DND-41 (cell line): ENCODE measurements around the gene RWDD1.

Experiments
- ATAC-seq: fragments of 200-7000 bp; cut with Tn5 transposase; 3 replicates; pipeline ENCODE4 v1.9.1; 2021; ENCODE audit warnings: low read depth; ENCODE audit not compliant: insufficient read depth
- DNase-seq: peaks from one replicate; pipeline ENCODE4 v3.0.0-alpha.2; 2020
- H2AFZ ChIP-seq: 2 replicates; pipeline ENCODE4 v1.6.0; 2012; ENCODE audit warnings: low read depth, low read length
- H3K27ac ChIP-seq: 2 replicates; pipeline ENCODE4 v1.5.1; 2012; ENCODE audit warnings: low read length, inconsistent platforms
- H3K27me3 ChIP-seq: fragments of 200-600 bp; sonication (generic); 2 replicates; pipeline ENCODE4 v1.6.0; 2012; ENCODE audit warnings: low read length, mild to moderate bottlenecking, inconsistent platforms; ENCODE audit not compliant: insufficient read depth, poor library complexity
- H3K36me3 ChIP-seq: 2 replicates; pipeline ENCODE4 v1.5.1; 2012; ENCODE audit warnings: low read length, inconsistent platforms; ENCODE audit not compliant: insufficient read depth
- H3K4me1 ChIP-seq: 2 replicates; pipeline ENCODE4 v1.5.1; 2012; ENCODE audit warnings: mild to moderate bottlenecking, low read length; ENCODE audit not compliant: insufficient read depth
- H3K4me2 ChIP-seq: 2 replicates; pipeline ENCODE4 v1.6.0; 2012; ENCODE audit warnings: mild to moderate bottlenecking, moderate library complexity, low read length, inconsistent platforms; ENCODE audit not compliant: insufficient read depth
- H3K4me3 ChIP-seq, 2 experiments: fragments of 200-600 bp in 1 of 2; shearing (Covaris generic) in 1 of 2; 2 replicates each; pipeline ENCODE4 v1.5.1; 2012 to 2016; ENCODE audit warnings: inconsistent platforms in 2 of 2, low read length in 2 of 2, mild to moderate bottlenecking in 2 of 2, low read depth in 1 of 2, moderate library complexity in 1 of 2
- H3K79me2 ChIP-seq: 2 replicates; pipeline ENCODE4 v1.6.0; 2012; ENCODE audit warnings: low read length, inconsistent platforms; ENCODE audit not compliant: insufficient read depth
- H3K9ac ChIP-seq: 2 replicates; pipeline ENCODE4 v1.6.0; 2012; ENCODE audit warnings: low read depth, mild to moderate bottlenecking, inconsistent platforms, low read length, moderate library complexity
- H3K9me3 ChIP-seq: 2 replicates; pipeline ENCODE4 v1.5.1; 2012; ENCODE audit warnings: low read length, moderate library complexity, mild to moderate bottlenecking, inconsistent platforms; ENCODE audit not compliant: insufficient read depth, severe bottlenecking
- H4K20me1 ChIP-seq: 2 replicates; pipeline ENCODE4 v1.6.0; 2012; ENCODE audit warnings: low read length; ENCODE audit not compliant: insufficient read depth
- CTCF ChIP-seq: IDR thresholded peaks from 2 replicates; pipeline ENCODE4 v1.5.1; 2012; ENCODE audit warnings: borderline replicate concordance, low read length, moderate library complexity, mild to moderate bottlenecking; ENCODE audit not compliant: poor library complexity, severe bottlenecking; ENCODE audit errors: extremely low read depth
- EZH2 ChIP-seq: IDR thresholded peaks from 3 replicates; pipeline ENCODE4 v1.6.1; 2012; ENCODE audit warnings: borderline replicate concordance, low read depth, mild to moderate bottlenecking, moderate library complexity, low read length, inconsistent platforms; ENCODE audit not compliant: severe bottlenecking

Gene RWDD1

DNA sequence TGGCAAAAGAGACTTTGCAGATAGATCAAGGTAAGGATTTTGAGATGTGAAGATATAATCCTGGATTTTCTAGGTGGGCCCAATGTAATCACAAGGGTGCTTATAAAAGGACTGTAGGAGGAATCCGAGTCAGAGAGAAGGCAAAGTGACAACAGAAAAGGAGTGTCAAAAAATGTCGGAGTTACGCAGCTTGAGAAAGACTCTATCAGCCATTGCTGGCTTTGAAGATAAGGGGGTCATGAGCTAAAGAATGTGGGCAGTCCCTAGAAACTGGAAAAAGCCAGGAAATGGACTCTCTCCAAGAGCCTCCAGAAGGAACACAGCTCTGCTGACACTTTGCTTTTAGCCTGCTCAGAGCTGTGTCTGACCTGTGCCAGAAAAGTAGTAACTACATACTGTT lies 8.7 kb upstream of the RWDD1 start:
- Histone ChIP-seq H3K4me3 (no peak overlapping the region), H3K9ac (no peak overlapping the region), H3K4me2 (no peak overlapping the region), H3K36me3 (no peaks in the 10 kb centered on the region), H2AFZ (no peak overlapping the region), H3K27me3 (no peaks in the 10 kb centered on the region), H3K4me1 (no peaks in the 10 kb centered on the region), H3K9me3 (no peaks in the 10 kb centered on the region), H4K20me1 (no peaks in the 10 kb centered on the region), H3K79me2 (no peaks in the 10 kb centered on the region), H3K27ac (no peak overlapping the region)
- no peak for TF ChIP-seq CTCF
- no peak for TF ChIP-seq EZH2
- DNase-seq (no peak), ATAC-seq (no peak)

GRCh38 chr6:116563830-116564229 lies 7.5 kb upstream of the RWDD1 start:
- Histone ChIP-seq H3K27me3 (no peaks in the 10 kb centered on the region), H3K4me1 (0 out of 2 replicates have a peak, but pooled peaks cover under 1% of the 10 kb centered on the region), H3K9ac (no peak overlapping the region), H3K27ac (no peak overlapping the region), H3K4me2 (no peak overlapping the region), H4K20me1 (no peaks in the 10 kb centered on the region), H3K9me3 (no peaks in the 10 kb centered on the region), H3K79me2 (no peaks in the 10 kb centered on the region), H2AFZ (no peak overlapping the region), H3K4me3 (no peak overlapping the region), H3K36me3 (no peaks in the 10 kb centered on the region)
- TF ChIP-seq EZH2 (no peak), CTCF (no peak)
- no peak for DNase-seq
- ATAC-seq, result no peak

DNA sequence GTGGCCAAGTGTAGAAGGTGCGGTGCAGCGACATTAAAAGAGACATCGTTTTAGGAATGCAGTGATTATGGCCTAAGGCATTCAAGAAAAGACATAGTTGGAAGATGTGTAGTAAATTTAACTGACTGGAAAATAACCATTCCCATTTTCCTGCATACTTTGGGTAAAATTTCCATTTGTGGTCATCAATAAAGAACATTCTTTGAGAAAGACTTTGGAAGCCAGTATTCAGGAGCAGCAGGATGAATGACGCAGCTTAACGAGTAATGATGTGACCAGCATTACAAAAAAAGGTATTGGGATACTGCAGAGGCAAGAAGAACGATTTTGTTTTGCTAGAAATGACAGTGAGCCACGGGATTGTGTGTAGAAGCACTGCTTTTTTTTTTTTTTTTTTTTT lies 7.0 kb upstream of the RWDD1 start:
- peaks cover 5% of the 10 kb centered on the region; the same call in 1 of the 2 replicates for H3K4me1 ChIP-seq
- H3K9ac ChIP-seq, result no peak overlapping the region
- H3K9me3 ChIP-seq, result no peaks in the 10 kb centered on the region
- no peaks in the 10 kb centered on the region for H4K20me1 ChIP-seq
- H3K4me3 ChIP-seq, result no peak overlapping the region
- no peak for ATAC-seq
- H3K27me3 ChIP-seq, result no peaks in the 10 kb centered on the region
- H3K4me2 ChIP-seq, result no peak overlapping the region
- H3K27ac ChIP-seq, result no peak overlapping the region
- no peak for TF ChIP-seq CTCF
- TF ChIP-seq EZH2, result no peak
- no peaks in the 10 kb centered on the region for H3K79me2 ChIP-seq
- H3K36me3 ChIP-seq, result no peaks in the 10 kb centered on the region
- no peak for DNase-seq
- H2AFZ ChIP-seq, result no peak overlapping the region
